HG03469 (cell line): ENCODE results near the gene CYBRD1.

ENCODE experiments used
- ATAC-seq: cut with Tn5 transposase; IDR thresholded peaks from one replicate; pipeline ENCODE4 v1.9.1; 2021; ENCODE audit warnings: mild to moderate bottlenecking, moderate library complexity, moderate number of reproducible peaks; ENCODE audit not compliant: unreplicated experiment

CYBRD1 gene

DNA sequence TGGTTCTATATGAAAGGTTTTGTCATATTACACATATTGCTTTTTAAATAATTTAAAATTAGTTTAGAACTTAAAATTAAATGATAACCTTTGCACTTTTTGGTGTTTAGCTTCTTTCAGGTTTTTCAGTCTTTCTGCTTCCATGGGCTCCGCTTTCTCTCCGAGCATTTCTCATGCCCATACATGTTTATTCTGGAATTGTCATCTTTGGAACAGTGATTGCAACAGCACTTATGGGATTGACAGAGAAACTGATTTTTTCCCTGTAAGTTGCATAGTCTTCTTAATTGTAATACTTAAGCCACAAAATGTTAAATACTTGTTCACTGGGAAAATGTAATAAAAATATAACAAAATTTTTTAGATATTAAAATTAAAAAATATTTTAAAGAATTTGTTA is 31.0 kb downstream of the CYBRD1 start:
- no peak for ATAC-seq

DNA sequence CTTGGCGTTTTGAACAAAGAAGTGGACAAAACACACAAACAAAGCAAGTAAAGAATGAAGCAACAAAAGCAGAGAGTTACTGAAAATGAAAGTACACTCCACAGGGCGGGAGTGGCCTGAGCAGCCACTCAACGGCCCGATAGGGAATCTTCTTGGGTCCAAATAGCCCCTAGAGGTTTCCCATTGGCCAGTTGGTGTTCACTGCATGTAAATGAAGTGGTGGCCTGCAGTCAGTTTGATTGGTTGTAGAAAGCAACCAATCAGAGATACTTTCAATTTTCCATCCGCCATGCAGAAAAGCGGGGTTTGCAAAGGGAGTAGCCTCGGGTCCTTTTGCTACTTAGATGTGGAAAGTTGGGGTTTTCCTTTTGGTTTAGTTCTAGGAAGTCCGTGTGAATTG is 31.6 kb downstream of the CYBRD1 start:
- ATAC-seq = no peak

DNA sequence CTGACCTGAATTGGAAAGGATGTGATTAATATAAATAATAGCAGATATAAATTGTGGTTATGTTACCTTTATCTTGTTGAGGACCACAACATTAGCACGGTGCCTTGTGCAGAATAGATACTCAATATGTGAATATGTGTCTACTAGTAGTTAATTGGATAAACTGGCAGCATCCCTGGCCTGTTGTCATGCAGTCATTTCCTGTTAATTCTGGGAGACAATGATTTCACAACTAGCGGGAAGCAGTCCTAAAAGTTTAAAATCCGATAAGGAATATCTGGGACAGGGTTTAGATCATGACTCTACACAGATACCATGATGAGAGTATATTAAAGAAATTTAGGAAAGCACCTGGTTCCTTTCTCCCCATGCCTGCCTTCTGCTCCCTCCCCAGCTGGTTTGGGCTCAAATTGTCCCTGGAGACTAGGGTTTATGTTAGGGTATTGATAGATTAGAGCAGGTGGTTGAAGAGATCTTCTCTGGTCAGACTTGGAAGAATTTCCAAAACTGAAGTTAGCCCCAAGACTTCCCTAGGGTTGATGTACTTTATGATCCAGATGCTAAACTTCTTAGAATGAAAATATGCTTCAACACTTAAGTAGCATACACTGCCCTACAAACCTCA is 32.8 kb downstream of the CYBRD1 start:
- no peak for ATAC-seq

DNA sequence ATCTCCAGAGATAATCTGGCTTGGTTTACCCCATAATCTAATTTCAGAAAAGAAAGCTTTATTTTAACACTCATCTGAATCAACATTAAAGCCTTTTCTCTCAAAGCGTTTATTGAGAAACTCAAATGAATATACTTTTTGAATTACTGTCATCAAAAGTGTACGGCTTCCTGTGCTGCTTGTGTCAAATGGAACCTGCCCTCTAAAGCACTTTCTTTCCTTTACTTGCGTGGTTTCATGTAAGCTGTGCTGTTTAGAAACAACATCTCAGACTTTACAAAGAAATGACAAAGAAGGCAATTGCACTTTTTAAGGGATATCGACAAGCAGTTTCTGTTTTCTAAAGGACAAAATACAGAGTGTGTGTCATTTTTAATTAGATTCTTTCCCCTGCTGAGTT is 35.1 kb downstream of the CYBRD1 start:
- ATAC-seq = no peak

DNA sequence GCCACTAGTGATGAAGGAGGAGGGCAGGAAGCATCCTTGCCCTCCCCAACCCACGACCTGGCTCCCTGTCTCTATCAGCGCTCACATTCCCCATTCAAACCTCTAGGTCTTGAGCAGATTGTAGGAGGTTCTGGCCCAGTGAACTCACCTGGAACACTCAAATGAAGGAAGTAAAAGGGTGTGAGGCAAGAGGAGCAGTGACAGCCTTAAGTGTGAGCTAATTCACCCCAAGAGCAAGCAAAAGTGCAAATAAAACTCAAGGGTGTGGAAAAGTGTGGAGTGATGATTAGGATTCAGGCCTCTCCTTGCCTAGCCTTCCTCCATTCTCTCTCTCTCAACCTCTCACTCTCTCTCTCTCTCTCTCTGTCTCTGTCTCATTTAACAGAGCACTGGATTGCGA is 41.0 kb downstream of the CYBRD1 start:
- ATAC-seq = no peak

DNA sequence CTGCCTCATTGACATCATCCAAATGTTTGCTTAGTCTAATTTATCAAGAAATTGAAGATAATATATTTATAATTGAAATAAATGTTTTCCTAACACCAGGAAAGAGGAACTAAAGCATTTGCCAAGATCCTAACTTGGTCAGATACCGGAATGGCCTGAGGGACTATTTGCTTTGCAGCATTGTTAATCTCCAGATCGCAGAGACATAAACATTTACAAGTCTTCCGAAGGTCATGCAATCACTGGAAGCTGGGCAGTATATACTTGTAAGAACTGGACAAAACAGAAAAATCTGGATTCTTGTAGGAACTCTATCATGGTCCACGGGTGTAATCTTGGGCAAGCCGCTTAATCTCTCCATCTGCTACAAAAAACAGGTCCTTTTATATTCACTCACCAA is 42.2 kb downstream of the CYBRD1 start:
- ATAC-seq = no peak

DNA sequence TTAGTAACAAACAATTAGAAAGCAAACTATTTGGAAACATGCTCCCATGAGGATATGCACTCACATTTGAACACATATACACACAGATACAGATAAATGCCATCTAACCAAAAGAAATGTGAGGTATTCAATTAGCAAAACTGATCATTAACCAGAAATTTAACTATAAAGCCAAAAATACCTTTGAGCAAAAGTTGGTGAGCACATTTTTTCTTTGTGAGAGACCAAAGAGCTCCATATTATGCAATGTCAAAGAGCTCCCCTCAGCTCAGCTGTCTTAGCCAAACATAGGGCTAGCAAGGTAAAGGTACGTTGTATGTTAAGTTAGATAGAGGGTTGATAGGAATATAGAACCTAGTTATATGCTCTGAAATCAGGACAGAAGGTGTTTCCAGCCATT is 43.8 kb downstream of the CYBRD1 start:
- ATAC-seq = no peak

DNA sequence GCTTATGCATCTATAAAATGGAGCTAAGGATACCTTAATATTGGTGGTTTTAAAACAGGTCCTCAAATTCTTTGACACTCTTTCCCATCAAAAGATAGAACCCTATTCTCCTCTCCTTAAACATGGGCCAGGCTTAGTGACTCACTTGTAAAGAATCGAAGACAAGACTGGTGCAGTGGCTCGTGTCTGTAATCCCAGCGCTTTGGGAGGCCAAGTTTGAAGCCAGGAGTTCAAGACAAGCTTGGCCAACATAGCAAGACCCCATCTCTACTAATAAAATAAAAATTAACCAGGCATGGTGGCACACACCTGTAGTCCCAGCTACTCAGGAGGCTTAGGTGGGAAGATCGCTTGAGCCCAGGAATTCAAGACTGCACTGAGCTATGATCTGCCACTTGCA is 44.5 kb downstream of the CYBRD1 start:
- ATAC-seq = no peak

DNA sequence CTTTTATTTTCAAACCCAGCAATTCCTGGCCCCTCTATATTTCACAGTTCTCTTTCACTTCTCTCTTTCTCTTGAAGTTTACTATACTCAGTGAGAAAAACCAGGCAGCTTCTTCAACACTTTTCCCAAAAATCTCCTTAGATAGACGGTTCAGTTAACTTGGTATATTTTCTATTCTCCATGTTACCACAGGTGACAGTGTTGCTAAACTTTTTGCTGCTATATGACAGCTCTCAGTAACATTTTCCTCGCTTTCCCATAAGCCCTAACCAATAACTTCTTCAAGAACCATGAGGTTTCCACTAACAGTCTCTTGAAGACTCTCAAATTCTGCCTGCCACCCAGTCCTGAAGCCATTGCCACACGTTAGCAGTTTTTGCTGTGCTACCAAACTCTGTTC is 45.8 kb downstream of the CYBRD1 start:
- no peak for ATAC-seq

DNA sequence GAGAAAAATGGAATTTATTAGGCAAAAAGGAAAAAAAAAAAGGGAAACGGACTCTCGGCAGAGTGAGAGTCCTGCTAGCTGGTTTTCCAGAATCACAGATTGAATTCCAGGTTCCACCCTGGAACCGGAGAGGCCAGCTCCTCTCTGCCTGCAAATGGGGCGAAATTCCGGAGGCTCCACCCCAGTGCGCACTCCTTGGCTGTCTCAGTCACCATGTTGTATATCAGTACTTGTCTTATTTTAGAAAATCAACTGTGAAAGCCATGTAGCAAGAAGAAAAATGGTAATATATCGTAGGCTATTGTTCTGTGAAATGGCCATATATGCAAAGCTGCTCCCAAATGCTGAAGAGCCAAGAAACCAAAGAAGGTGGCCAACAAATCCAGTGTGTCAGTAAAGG is 49.4 kb downstream of the CYBRD1 start:
- no peak for ATAC-seq

DNA sequence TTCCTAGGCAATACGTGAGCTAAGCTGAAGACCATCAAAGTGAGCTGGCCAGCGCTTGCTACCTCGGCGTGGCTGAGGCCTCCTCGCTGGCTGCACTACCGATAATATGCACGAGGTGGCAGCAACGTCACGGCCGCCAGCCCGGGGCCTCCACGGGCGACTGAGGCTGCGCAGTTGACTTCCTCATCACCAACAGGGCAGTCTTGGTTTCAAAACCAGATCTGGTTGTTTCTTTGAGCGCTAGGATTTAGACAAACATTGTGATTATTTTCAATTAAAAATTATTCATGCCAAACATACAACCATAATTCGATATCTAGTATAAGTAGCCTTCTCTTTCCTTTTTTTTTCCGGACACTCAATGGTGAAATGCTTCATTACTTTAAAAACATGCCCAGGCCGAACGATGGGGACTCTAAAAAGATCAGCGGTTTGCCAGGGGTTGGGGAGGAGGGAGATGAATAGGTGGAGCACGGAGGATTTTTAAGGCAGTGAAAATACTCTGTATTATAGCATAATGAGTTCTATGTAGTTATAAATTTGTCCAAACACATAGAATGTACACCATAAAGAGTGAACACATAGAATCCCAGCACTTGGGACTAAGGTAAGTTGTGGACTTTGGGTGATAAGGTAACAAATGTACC is 52.0 kb downstream of the CYBRD1 start:
- ATAC-seq = peak; percentile 76

DNA sequence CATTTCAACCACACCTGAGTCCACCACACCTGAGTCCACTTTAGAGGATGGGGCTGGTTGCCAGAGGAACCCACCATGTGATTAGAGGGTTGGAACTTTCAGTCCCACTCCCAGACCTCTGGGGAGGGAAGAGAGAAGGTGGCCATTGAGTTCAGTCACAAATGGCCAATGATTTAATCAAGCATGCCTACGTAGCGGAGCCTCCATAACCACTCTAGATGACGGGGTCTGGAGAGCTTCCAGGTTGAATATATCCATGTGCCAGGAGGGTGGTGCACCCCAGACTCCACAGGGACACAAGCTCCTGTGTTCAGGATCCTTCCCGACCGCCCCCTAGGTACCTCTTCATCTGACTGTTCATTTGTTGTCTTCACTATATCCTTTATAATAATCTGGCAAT is 53.3 kb downstream of the CYBRD1 start:
- no peak for ATAC-seq

DNA sequence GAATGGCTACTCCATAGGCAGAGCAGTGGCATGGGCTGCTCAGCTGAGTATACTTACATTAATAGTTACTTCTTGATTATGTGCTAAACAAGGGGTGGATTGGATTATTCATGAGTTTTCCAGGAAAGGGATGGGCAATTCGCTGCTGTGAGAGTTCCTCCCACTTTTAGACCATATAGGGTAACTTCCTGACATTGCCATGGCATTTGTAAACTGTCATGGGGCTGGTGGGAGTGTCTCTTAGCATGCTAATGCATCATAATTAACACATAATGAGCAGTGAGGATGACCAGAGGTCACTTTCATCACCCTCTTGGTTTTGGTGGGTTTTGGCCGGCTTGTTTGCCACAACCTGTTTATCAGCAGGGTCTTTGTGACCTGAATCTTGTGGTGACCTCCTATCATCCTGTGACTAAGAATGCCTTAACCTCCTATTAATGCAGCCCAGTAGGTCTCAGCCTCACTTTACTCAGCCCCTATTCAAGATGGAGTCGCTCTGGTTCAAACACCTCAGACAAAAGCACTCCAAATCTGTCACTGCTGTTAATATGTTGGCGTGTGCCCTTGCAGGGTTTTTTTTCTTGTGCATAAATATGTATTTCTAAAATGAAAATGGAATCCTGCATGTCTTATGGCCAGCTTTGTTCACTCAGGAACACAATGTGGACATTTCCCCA is 56.0 kb downstream of the CYBRD1 start:
- no peak for ATAC-seq

DNA sequence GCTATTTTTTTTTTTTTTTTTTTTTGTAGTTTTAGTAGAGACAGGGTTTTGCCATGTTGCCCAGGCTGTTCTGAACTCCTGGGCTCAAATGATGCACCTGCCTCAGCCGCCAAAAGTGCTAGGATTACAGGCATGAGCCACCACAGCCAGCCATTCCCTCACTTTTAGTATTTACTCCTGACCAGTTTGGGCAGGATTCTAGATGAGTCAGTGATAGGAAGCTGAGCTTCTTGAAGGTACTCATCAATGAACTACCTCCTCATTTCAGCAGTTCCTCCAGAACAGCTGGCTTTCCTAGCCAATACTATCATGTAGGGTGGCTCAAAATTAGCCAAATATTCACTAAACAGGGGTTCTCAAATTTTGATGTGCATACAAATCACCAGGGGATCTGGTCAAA is 57.2 kb downstream of the CYBRD1 start:
- ATAC-seq = no peak

DNA sequence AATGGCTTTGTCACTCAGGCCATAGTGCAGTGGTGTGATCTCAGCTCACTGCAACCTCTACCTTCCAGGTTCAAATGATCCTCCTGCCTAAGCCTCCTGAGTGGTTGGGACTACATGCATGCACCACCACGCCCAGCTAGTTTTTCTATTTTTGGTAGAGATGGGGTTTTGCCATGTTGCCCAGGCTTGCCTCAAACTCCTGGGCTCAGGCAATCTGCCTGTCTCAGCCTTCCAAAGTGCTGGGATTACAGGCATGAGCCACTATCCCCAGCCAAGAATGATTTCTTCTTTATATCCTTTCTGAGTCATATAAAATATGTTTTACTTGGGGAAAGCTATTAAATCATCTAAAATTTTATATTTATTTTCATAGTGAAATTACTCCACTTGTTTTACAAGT is 61.3 kb downstream of the CYBRD1 start:
- ATAC-seq = no peak

DNA sequence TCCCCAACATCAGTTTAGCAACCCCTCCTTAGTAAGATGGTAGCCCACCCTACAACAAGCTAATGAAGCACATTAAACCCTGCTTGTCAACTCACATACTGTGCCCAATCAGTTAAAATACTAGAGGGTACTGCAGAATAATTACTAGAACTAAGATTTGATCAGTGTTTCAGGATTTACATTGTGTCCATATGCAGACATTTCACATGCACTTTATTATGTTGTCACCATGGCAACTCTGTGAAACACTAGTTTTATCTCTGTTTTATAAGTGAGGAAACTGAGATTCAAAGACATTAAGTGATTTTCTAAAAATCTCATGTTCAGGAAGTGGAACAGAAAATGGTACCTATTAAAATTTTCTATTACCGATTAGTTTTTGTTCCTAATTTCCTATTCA is 61.7 kb downstream of the CYBRD1 start:
- no peak for ATAC-seq

DNA sequence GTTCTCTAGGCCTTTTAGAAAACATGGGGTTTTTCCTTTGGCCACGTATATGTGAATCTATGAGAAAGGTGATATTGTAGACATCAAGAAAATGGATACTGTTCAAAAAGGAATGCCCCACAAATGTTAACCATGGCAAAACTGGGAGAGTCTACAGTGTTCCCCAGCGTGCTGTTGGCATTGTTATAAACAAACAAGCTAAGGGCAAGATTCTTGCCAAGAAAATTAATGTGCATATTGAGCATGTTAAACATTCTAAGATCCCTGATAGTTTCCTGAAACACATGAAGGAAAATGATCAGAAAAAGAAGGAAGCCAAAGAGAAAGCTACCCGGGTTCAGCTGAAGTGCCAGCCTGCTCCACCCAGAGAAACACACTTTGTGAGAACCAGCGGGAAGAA is 64.9 kb downstream of the CYBRD1 start:
- no peak for ATAC-seq

DNA sequence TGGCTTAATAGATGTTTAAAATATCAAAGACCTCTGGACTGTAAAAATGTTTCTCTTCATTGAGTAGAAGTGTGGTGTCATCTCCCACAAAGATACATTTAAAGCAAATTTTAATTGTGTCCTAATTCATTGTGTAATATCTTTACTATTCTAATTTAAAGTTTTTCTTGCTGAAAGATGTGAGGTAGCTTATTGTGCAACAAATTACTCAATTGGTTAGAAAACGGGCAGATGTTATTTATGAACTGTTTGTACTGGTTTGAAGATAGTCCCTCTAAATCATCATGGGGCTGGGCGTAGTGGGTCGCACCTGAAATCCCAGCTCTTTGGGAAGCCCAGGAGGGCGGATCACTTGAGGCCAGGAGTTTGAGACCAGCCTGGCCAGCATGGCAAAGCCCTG is 65.3 kb downstream of the CYBRD1 start:
- no peak for ATAC-seq

DNA sequence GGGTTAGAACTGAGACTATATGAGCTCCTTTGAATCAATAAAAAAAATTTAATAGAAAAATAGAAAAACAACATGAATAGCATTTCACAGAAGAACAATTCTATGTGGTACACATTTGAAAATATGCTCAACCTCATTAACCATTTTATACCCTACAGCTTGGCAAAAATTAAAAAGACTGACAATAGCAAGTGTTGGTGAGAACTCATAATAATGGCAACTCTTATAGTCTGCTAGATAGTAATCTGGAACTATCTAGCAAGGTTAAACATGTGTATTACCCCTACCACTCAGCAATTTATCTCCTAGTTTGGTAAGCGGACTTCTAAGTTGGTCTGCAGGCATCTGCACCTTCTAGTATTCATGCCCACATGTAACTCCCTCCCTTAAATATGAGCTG is 67.8 kb downstream of the CYBRD1 start:
- no peak for ATAC-seq

DNA sequence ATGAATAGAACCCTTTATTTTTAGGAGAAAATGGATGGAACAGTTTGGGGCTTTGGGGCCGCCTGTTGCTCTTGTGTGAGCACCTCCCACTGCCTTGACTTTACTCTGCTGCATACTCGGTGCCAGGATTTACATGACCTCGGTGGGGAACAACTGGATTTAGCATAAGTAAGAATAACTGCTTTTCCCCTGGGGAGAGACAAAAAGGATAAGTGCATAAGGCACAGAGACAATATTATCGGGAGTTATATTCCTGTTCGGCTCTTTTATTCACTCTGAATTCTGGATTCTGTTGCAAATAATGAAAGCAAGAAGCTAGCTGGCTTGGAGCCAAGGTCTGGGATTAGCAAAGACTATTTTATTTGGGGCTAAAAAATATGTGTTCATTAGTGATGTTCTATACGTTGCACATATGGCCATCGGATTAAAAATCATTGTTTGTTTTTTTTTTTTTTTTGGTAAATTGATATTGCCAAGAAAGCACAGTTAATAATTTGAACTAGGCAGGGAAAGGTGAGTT is 69.8 kb downstream of the CYBRD1 start:
- no peak for ATAC-seq

DNA sequence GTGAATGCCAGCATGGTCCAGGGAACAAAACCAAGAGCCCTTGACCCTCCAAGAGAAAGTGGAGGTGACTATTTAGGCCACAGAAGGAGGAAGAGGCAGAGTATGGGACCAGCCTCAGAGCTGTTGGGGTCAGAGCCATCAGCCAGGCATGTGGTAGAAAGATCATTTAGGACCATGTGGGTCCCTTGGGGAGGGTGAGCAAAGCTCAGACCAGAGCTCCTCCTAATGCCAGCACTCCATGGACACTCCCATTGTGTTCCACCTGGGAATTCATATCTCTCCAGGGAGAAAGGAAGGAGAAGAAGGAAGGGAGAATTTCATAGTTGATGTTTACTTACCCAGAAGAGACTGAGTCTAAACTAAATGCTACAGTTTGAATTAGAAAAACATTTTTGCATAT is 73.2 kb downstream of the CYBRD1 start:
- ATAC-seq = no peak

DNA sequence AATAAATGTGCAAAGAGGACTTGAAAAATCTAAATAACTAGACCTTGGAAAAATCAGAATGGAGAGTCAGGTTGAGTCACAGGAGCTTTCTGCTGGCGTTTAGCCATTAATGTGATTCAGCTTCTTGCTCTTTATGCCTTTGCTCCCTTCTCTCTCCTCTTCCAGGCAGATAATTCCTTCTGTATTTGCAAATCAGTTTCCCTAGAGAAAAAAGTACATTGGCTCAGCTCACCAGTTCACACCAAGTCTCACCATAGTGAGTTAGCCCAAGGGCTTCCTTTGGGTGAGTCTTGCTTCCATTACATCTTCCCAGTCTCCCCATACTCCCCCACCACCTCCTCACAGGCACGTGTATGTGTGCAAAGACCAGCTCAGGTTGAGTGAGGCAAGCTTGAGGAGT is 73.6 kb downstream of the CYBRD1 start:
- no peak for ATAC-seq
